ENCODE results near the gene ZNF552.
"Not testable (repeated sequence)": the region's sequence is repeated elsewhere in the genome, so short reads cannot be mapped to it uniquely, and the experiment has no call there.

- not testable (repeated sequence) for TF ChIP-seq ZNF274 (IDR thresholded peaks at IDR 0.05; ENCODE audit: low read depth, low read length); SUZ12 (IDR thresholded peaks at IDR 0.05; ENCODE audit: extremely low read depth, insufficient read depth, insufficient read length); YY1 (IDR thresholded peaks at IDR 0.05; ENCODE audit: insufficient read depth, insufficient read length)
Measured at GRCh38 chr19:57821095-57821494, 6.4 kb upstream of the ZNF552 start.

Data from NT2/D1 (cell line).